ENCODE measurements around the gene INO80.

GRCh38 chr15:41121951-41122350 is 5.9 kb upstream of the INO80 start:
- TF ChIP-seq, protein P1, sequence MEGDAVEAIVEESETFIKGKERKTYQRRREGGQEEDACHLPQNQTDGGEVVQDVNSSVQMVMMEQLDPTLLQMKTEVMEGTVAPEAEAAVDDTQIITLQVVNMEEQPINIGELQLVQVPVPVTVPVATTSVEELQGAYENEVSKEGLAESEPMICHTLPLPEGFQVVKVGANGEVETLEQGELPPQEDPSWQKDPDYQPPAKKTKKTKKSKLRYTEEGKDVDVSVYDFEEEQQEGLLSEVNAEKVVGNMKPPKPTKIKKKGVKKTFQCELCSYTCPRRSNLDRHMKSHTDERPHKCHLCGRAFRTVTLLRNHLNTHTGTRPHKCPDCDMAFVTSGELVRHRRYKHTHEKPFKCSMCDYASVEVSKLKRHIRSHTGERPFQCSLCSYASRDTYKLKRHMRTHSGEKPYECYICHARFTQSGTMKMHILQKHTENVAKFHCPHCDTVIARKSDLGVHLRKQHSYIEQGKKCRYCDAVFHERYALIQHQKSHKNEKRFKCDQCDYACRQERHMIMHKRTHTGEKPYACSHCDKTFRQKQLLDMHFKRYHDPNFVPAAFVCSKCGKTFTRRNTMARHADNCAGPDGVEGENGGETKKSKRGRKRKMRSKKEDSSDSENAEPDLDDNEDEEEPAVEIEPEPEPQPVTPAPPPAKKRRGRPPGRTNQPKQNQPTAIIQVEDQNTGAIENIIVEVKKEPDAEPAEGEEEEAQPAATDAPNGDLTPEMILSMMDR (IDR thresholded peaks at IDR 0.05 in 4 of 5, conservative IDR thresholded peaks at IDR 0.05 in 1 of 5): no peak
- no peak for TF ChIP-seq POLR2A (IDR thresholded peaks at IDR 0.05)
